Measurements from ENCODE around the gene FXYD1.

FXYD1 gene

DNA sequence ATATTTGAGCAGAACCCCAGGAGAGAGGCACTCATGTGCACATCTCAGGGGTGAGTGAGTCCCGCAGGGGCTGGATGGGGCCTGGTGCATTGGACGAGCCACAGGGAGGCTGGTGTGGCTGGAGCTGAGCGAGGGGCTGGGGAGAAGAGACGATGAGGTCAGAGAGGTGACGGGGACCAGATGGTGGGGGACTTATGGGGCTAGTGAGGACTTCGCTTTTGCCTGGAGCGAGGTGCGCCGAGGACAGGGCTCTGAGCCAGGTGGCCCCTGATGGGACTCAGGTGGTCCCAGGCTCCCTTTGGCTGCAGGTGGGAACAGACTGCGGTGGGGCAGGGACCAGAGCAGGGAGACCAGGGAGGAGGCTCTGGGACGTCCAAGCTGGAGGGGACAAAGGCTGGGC lies 29.9 kb upstream of the FXYD1 start:
- no peak for DNase-seq

DNA sequence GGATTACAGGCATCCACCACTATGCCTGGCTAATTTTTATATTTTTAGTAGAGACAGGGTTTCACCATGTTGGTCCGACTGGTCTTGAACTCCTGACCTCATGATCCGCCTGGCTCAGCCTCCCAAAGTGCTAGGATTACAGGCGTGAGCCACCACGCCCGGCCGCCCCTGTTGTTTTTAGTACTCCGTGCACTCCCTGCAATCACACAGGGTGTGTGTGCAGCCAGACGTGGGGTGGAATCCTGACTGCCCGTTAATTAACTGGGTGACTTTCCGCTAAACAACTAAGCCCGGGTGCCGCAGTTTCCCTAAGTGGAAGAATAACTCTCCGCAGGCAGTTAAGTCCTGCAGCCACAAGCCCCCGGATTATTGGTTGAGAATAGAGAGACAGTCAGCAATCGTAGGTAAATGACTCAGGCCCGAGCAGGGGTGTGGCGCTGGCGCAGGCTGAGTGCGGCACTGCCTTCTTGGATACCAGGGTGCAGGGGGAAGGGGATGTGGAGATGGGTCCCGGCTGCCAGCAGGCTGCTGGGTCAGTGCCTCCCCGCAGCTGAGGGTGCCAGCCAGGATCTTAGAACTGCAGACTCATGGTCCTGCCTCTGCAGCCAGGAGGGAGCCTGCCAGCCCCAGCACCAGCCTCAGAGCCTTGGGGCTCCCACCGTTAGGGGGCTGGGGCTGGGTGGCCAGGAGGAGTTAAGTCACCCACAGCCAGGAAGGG lies 29.1 kb upstream of the FXYD1 start:
- no peak for DNase-seq

DNA sequence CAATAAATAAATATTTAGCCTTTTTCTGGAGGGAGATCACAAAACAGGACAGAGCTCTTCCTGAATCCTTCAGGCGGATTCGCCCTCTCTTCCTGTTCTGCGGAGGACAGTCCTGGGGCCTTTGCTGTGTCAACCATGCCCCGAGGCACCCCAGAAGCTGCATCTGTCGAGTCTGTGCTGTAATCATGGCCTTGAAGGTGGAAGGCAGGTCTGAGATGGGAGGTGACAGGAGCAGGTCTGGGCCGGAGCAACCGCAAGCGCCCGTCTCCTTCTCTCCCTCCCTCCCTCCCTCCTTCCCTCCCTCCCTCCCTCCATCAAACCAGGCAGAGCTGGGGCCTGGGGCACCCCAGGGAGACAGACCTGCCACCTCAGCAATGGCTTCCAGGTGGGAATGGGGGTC lies 27.6 kb upstream of the FXYD1 start:
- DNase-seq: no peak

DNA sequence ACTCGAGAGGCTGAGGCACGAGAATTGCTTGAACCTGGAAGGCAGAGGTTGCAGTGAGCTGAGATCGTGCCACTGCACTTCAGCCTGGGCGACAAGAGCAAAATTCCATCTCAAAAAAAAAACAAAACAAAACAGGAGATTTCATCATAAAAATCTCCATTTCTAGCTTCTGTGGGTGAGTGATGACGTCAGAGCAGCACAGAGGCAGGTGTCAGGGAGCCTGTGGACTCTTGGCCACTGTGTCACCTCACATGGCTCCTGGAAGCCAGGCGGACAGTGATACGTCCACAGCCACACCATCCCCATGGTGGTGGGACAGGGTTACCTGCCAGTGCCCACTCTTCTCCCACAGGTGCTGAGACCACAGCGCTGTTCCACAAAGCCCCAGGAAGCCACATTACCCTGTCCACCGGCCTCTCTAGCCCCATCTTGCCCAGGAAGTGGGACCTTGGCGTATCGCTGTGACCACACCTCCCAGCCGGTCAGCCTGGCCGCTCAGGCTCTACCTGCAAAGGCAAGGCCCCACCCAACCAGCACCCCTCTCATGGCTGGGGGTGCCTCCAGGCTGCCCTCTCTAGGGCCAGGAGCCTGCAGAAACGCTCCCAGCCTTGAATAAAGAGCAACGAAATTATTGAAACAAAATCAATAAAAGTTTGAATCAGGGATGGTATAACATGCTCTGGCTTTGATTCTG lies 25.5 kb upstream of the FXYD1 start:
- DNase-seq: no peak

DNA sequence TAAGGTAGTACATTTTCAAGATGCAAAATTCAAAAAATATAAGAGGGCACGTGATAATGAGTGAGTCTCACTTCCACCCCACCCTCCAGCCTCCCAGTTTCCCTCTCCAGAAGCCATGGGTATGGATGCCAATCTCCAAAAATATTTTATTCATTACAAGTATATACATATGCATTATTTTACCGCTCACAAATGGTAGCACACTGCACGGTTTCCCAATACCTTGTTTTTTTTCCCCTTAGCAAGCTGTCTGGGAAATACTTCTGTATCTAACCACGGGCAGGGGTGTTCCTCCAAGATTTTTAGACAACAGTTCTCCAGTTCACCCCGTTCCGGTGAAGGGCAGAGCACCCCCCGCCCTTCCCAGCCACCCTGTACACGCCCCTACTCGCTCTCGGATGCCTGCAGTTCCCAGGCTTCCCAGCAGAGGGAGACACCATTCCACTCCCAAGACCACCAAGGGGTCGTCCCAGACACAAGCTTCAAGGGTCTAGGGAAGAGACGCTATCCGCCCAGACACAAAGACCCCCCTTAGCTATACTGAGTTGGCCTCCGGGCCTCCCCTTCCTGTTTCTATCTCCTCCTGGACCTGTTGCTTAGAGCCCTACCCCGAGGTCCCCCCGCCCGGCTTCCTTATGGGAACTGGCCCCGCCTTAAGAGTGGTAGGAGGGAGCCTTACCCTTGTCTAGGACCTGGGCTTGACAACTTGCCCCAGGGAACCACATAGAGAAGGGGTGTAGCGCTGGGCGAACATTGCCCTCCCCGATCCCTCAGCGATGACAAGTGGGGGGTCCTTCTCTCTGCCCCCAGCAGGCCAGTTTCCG lies 24.1 kb upstream of the FXYD1 start:
- DNase-seq: peak; percentile 55

DNA sequence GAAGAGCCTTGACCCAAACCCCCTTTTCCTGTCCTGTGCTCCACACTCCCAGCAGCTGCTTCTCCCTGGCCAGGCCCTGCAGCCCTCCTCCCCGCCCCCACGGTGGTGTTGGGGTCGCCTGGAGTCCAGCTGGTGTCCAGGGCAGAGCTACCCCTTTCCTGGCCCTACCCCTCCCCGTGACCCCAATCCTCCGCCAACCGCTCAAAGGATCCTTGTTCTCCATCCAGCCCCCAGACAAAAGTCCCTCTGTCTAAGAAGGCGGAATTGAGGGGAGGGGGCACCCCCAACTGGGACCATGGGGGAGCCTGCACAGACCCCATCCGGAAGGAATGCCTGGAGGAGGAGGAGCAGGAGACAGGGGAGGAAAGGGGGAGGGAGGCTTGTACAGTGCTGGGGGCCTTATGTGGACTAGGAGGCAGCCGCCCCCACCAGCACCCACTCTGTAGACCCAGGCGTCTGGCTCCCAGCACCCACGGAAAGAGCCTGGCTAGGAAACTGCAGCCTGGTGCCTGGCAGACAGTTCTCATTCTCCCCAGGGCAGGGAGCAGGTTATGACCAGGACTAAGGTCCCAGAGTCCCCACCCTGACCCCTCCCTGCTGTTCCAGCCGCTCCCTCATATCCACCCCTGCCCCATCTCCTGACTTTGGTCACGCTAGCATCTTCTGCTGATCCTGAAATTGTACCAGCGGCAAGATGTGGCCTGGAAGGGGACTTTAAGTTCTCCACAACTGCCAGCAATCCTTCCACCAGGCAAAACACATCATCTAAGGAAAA lies 23.3 kb upstream of the FXYD1 start, which contains the start of gene FXYD3:
FXYD3 (plus strand) TSS at position 647 of the 775 bp plus-strand sequence. CDS start 3,554 bp downstream, outside the sequence.
- no peak for DNase-seq

DNA sequence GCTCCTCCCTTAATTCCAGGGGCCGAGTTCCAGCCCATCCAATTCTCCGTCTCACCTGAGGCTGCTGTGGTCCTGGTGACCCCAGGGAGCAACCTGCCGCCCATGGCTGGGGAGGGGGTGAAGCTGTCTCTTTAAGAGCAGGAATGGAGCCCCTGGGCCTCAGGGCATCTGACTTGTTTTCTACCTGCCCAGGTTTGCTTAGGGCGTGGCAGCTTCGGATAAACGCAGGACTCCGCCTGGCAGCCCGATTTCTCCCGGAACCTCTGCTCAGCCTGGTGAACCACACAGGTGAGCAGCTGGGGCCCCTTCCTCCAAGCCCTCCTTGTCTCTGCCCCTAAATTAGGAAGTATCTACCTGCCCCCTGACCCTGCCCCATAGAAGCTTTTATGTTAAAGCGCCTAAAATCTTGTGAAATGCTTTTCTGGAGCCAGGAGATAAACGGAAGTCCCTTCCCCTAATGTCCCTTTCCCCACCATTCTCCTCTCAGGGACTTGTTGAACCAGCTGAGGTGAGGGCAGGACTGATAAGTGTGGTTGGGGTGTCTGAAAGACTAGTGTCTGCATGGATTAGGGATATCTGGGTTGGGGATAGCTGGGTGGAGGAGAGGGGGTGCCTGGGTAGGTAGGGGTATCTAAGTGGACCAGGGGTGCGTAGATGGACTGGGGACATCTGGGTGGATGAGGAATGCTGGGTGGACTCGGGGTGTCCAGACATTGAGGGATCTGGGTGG lies 22.4 kb upstream of the FXYD1 start:
- DNase-seq: no peak

DNA sequence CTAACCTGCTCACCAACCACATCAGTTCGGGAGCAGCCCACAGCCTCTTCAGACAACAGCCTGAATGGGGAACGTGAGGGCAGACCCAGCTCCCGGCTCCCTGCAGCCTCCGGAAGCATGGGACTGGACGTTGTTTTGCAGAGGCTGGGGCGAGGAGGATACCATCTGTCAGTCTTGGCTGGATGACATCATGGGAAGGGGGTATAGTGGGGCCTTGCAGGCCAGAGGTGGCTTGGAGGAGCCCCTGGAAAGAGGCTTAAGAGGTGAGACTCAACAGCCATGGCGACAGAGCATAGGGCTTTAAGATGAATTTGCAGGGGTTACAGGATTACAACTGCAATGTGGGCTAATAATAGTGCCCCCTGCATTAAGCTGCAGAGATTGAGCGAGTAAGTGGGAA lies 21.5 kb upstream of the FXYD1 start:
- DNase-seq: no peak

DNA sequence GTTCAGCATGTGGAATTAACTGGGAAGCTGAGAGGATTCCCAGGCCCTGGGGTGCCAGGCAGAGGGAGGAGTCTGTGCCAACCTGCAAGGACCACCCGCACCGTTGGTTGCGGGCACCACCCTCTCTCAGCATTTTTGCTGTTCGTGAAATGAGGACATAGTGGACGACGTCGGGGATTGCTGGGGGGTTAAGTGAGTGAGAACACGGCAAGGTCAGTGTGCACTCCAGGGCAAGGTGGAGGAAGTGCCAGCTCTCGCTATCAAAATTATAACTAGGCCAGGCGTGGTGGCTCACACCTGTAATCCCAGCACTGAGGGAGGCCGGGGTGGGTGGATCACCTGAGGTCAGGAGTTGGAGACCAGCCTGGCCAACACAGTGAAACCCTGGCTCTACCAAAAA lies 20.8 kb upstream of the FXYD1 start:
- DNase-seq: no peak

DNA sequence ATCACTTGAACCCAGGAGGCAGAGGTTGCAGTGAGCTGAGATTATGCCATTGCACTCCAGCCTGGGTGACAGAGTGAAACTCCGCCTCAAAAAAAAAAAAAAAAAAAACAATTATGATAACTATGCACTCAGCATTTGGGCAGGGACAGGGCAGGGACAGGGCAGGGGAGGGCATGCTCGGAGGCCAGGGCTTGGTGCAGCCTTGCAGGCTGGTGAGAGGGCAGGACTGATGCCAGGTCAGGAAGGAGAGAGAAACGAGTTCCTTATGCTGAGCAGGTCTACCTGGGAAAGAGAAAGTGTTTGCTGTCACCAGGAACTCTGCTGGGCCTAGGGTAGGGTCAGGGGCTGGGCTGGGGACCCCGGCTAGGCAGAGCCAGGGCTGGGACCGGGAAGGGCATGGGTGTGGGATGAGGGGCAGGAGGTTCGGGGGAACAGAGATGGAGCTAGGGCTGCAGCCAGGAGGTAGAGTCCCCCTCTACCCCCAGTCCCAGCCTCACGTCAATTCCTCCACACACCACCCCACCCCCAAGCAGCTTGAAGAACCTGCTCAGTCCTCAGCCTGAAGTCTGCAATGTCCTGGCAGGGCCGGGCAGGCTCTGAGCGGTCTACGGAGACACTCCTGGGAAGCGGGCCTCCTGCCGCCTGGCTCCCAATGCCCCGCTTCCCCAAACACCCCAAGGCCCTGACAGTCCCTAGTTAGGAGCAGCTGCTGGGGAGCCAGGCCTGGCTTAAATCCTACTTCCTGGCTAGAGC lies 20.2 kb upstream of the FXYD1 start:
- no peak for DNase-seq

DNA sequence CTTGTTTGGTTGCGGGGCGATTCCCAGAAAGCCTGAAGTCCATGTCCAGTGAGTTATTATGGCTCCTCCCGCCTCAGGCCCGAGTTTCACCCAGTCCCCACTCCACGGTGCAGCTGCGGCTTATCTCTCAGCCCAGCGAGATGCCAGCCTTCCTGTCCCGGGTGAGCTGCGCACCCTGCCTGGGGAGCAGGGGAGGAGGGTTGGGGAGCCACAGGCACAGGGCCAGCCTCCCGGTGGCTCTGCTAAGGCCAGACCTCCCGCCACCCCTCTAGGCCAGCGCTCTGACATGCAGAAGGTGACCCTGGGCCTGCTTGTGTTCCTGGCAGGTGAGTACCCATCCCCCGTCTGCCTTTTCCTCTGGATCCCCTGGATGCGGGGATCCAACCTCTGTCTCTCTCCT lies 19.5 kb upstream of the FXYD1 start:
- no peak for DNase-seq

DNA sequence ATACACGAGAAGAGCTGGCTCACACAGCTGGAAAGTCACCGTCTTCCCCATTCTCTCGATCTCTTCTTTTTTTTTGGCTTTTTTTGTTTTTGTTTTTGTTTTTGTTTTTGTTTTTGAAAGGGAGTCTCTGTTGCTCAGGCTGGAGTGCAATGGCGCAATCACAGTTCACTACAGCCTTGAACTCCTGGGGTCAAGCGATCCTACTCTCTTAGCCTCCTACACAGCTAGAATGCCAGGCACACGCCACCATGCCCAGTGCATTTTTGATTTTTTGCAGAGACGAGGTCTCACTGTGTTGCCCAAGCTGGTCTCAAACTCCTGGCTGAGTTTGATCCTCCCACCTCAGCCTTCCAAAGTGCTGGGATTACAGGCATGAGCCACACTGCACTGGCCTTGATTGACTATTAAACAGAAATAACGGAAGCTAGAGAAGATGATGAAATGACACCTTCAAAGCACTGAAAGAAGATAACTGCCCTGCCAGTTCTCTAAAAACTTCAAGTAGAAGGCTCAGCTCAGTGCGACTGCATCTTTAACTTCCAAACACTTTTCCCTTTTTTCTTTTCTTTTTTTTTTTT lies 19.0 kb upstream of the FXYD1 start:
- no peak for DNase-seq

DNA sequence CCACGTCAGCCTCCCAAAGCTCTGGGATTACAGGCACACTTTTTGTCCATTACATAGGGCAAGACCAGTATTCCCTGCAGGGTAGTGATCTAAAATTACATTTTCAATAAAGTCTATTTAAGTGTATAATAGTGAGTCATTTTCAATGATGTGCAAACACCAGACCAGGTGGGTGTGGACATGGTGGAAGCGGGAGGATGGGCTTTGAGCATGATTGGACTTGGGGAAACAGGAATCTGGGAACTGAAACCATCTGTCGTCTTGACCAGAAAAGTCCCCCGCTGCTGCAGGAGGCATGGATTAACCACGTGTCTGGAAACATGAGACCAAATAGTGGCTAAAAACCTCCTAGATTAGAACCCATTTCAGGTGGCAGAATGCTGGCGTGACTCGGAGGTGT lies 18.1 kb upstream of the FXYD1 start:
- no peak for DNase-seq

DNA sequence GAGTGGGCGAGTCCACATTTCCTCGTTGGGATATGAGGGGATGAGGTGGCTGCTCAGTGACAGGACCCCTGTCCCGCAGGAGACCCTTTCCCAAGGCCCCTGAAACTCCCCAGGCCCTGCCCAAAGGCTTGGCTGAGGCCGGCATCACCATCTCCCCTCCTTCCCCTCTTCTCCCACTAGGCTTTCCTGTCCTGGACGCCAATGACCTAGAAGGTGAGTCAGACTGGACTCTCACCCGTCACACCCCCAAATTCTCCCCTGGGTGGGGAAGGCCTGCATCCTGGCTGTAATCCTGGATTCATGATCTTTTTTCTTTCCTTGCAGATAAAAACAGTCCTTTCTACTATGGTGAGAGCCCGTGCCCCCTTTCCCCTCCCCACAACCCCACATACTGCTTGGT lies 17.7 kb upstream of the FXYD1 start:
- no peak for DNase-seq

DNA sequence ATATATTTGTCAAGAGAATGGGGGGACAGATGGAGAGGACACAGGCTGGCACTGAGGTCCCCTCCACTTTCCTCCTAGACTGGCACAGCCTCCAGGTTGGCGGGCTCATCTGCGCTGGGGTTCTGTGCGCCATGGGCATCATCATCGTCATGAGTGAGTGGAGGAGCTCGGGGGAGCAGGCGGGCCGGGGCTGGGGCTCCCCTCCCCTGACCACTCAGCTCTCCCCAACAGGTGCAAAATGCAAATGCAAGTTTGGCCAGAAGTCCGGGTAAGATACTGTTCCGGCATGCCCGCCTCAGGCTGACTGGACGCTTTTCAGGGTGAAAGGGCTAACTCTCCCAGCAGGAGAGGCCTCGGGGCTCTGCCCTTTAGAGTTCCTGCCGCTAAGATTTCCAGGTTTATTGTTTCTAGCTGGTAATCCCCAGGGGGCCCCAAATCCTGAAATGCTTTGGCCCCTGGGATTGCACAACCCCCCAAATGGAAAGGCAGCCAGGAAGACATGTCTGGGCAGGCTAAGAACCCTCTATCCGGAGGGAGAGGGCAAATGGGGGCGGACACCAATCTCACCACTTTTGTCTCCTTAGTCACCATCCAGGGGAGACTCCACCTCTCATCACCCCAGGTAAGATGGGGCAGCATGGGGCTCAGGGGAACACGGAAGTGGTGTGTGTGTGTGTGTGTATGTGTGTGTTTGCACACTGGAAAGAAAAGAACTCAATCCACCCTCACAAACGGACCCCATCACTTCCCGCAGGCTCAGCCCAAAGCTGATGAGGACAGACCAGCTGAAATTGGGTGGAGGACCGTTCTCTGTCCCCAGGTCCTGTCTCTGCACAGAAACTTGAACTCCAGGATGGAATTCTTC lies 15.7 kb upstream of the FXYD1 start:
- no peak for DNase-seq

DNA sequence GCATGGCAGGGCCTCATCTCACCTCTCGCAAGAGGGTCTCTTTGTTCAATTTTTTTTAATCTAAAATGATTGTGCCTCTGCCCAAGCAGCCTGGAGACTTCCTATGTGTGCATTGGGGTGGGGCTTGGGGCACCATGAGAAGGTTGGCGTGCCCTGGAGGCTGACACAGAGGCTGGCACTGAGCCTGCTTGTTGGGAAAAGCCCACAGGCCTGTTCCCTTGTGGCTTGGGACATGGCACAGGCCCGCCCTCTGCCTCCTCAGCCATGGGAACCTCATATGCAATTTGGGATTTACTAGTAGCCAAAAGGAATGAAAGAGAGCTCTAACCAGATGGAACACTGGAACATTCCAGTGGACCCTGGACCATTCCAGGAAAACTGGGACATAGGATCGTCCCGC lies 15.1 kb upstream of the FXYD1 start:
- no peak for DNase-seq

DNA sequence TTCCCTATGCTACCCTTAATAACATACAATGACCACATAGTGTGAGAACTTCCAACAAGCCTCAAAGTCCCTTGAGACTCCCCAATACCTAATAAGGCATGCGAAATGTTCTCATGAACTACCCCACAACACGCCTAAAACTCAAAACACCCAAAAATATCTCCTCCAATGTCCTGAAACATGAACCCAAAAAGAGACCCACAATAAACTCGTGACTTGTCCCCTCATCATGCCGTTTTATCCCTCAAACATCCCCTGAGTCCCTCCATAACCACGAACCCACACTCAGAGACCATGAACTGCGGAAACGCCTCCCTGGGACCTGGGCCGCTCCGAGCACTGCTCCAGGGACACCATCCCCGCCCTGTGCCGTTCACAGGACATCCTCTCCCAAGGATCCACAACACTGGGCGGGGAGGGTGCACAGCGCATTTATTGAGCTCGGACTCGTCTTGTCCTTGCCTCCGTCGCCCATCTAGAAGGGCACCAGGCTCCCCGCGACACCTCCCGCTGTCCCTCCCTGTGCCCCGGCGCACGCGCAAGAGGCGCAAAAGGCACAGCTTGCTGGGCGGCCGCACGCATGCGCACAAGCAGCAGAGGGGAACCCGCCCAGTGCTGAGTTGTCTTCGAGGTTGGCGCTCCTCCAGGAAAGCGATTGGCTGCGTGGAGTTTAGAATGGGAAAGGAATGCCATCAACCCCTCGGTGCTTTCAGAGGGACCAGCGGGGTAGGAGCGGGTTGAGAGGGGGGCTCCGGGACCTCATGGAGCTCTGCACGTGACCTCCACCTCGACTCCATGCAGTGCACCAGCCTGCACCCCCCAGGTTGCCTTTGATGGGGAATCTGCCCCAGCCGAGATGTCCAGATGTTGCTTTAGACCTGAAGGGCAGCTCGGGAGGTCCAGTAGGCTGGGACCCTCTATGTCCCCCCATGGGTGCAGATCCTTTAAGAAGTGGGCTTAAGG lies 14.2 kb upstream of the FXYD1 start:
- peak; percentile 87 for DNase-seq

DNA sequence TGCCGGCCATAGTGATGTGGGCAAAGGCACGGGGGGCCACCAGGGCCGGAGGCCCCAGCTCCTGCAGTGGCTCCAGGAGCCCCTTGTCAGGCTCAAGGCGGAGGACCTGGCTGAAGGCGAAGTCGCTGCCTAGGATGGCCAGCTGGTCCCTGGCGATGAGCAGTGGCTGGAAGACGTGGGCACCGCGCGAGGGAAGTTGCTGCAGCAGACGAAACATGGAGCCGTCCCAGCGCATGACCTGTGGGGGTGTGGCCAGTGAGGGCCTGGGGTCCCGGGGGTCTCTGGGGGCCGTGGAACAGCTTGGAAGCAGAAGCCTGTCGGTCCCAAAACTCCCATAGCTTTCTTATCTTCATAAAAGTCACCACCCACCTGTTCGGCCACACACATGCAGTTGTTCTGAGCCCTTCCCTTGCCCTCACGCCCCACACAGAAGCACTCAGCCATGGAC lies 13.3 kb upstream of the FXYD1 start:
- DNase-seq: no peak
